ENCODE measurements around the gene SPEF1.

Gene SPEF1

GRCh38 chr20:3813848-3814581 is 32.8 kb upstream of the SPEF1 start:
- peak; percentile 77 for ATAC-seq
- Mint-ChIP-seq H3K4me3 (peak overlapping the region; percentile 12 to 50), H3K4me1 (peaks cover 78% of the 10 kb centered on the region), H3K27ac (no peak overlapping the region), H3K9me3 (no peaks in the 10 kb centered on the region), H3K27me3 (no peaks in the 10 kb centered on the region)
- peak; percentile 61 to 77 for DNase-seq

GRCh38 chr20:3812975-3813847 is 32.0 kb upstream of the SPEF1 start:
- H3K4me1 Mint-ChIP-seq, result peaks cover 71% of the 10 kb centered on the region
- peak overlapping the region; percentile 19 to 50 for H3K4me3 Mint-ChIP-seq

GRCh38 chr20:3812259-3812681 is 31.0 kb upstream of the SPEF1 start:
- H3K4me3 Mint-ChIP-seq, result peak overlapping the region; percentile 81 to 83
- H3K27me3 Mint-ChIP-seq, result no peaks in the 10 kb centered on the region
- H3K9me3 Mint-ChIP-seq, result no peaks in the 10 kb centered on the region
- H3K27ac Mint-ChIP-seq, result peak overlapping the region; percentile 92 to 95
- peaks cover 77% of the 10 kb centered on the region for H3K4me1 Mint-ChIP-seq
- ATAC-seq (no peak), DNase-seq (no peak)

More at GRCh38 chr20:3812975-3813847, 32.0 kb upstream of the SPEF1 start:
- no peaks in the 10 kb centered on the region for H3K27me3 Mint-ChIP-seq
- ATAC-seq (no peak), DNase-seq (no peak)
- H3K9me3 Mint-ChIP-seq, result no peaks in the 10 kb centered on the region
- peak overlapping the region in 1 of 2 donors; percentile 80 for H3K27ac Mint-ChIP-seq

DNA sequence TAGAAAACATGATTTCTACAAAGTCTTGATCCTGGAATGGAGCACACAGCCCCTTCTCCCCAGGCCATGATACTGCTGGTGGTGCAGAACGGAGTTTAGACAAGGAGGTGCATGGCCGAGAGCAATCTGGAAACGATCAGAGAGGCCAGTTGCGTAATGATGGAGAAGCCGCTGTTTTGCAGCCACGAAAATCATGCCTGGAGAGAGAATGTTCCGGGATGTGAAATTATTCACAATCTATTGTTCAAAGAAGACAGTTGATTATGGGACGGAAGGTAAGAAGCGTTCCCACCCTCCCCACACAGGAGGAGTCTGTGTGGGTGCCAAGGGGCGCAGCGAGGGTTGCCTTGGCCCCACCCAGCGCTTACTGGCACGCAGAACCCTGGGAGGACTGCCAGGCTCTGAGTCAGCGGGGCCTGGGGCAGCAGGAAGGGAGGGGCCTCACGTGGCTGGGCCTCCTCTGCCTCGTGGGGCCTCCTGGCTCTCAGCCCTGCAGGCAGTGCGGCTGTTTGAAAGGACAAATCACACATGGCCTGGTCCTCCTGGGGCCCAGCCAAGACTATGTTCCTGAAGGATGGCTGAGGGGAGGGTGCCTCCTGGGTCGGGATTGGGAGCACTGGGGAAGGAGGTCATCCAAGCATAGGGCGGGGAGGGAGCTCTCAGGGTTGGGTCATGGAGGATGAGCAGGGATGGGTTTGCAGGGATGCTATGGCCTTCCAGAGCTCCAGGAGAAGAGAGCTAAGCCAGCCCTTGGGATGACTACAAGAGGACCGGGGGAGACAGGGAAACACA is 30.4 kb upstream of the SPEF1 start:
- H3K4me1 Mint-ChIP-seq, result peaks cover 80% of the 10 kb centered on the region
- H3K9me3 Mint-ChIP-seq, result no peaks in the 10 kb centered on the region
- H3K27ac Mint-ChIP-seq, result peak overlapping the region; percentile 92 to 95
- DNase-seq (peak; percentile 88 to 91), ATAC-seq (peak; percentile 89)
- peak overlapping the region; percentile 81 to 83 for H3K4me3 Mint-ChIP-seq
- H3K27me3 Mint-ChIP-seq, result no peaks in the 10 kb centered on the region

GRCh38 chr20:3808544-3808943 is 27.3 kb upstream of the SPEF1 start:
- Mint-ChIP-seq H3K4me3 (no peak overlapping the region), H3K27ac (no peak overlapping the region), H3K27me3 (no peaks in the 10 kb centered on the region), H3K4me1 (peaks cover 73% of the 10 kb centered on the region), H3K9me3 (no peaks in the 10 kb centered on the region)
- ATAC-seq (no peak), DNase-seq (no peak)

GRCh38 chr20:3804781-3805180 is 23.5 kb upstream of the SPEF1 start:
- Mint-ChIP-seq H3K4me1 (peaks cover 64% of the 10 kb centered on the region), H3K4me3 (no peak overlapping the region), H3K27ac (no peak overlapping the region), H3K27me3 (no peaks in the 10 kb centered on the region), H3K9me3 (no peaks in the 10 kb centered on the region)
- ATAC-seq (no peak), DNase-seq (no peak)

- no peak for ATAC-seq
- Mint-ChIP-seq H3K4me3 (no peak overlapping the region), H3K9me3 (no peaks in the 10 kb centered on the region), H3K4me1 (peaks cover 69% of the 10 kb centered on the region), H3K27me3 (no peaks in the 10 kb centered on the region), H3K27ac (peak overlapping the region in 1 of 2 donors; percentile 82)
- no peak for DNase-seq
Measured at GRCh38 chr20:3804254-3804751, 23.1 kb upstream of the SPEF1 start.

DNA sequence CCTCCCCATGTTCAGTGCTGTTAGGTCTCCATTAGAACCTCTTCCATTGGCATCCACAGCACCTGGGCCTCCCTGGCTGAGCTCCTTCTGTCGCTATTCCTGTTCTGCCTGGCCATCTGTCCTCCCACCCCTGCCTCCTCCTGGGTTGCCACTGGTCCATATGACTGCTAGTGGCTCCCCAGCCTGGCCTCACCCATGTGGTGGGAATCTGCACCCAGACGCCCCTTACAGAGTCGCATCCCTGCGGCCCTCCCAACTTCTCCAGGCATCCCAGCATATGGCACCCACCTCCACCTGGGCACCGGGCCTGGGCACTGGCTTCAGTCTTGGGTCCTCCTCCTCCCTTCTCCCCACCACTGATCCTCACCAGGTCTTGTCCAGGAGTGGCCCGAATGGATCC is 22.6 kb upstream of the SPEF1 start:
- H3K27me3 Mint-ChIP-seq, result no peaks in the 10 kb centered on the region
- H3K4me3 Mint-ChIP-seq, result no peak overlapping the region
- ATAC-seq, result no peak
- H3K27ac Mint-ChIP-seq, result peak overlapping the region in 1 of 2 donors; percentile 82
- no peak for DNase-seq
- H3K9me3 Mint-ChIP-seq, result no peaks in the 10 kb centered on the region
- peaks cover 73% of the 10 kb centered on the region for H3K4me1 Mint-ChIP-seq

- DNase-seq, result no peak
- H3K27ac Mint-ChIP-seq, result no peak overlapping the region
- peaks cover 79% of the 10 kb centered on the region for H3K4me1 Mint-ChIP-seq
- no peaks in the 10 kb centered on the region for H3K9me3 Mint-ChIP-seq
- no peak for ATAC-seq
- no peaks in the 10 kb centered on the region for H3K27me3 Mint-ChIP-seq
- H3K4me3 Mint-ChIP-seq, result no peak overlapping the region
Measured at GRCh38 chr20:3803289-3803688, 22.0 kb upstream of the SPEF1 start.

GRCh38 chr20:3802524-3803239 is 21.4 kb upstream of the SPEF1 start:
- no peaks in the 10 kb centered on the region for H3K9me3 Mint-ChIP-seq
- no peaks in the 10 kb centered on the region for H3K27me3 Mint-ChIP-seq
- peaks cover 79% of the 10 kb centered on the region for H3K4me1 Mint-ChIP-seq
- H3K4me3 Mint-ChIP-seq, result no peak overlapping the region
- ATAC-seq, result no peak
- peak overlapping the region; percentile 63 to 81 for H3K27ac Mint-ChIP-seq
- no peak for DNase-seq

DNA sequence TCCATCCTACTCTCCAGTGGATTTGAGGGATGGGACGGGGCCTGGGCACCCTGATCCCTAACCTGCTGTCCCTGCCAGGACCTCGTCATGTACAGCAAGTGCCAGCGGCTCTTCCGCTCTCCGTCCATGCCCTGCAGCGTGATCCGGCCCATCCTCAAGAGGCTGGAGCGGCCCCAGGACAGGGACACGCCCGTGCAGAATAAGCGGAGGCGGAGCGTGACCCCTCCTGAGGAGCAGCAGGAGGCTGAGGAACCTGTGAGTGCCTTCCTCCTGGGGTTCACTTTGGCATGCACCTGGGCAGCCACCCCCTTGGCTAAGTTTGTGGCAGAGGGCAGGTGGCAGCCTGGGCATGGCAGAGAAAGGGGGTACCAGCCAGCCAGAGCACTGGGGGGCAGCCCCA is 20.6 kb upstream of the SPEF1 start:
- H3K4me3 Mint-ChIP-seq, result no peak overlapping the region
- ATAC-seq (no peak), DNase-seq (no peak)
- H3K27ac Mint-ChIP-seq, result no peak overlapping the region
- no peaks in the 10 kb centered on the region for H3K9me3 Mint-ChIP-seq
- H3K4me1 Mint-ChIP-seq, result peaks cover 79% of the 10 kb centered on the region
- H3K27me3 Mint-ChIP-seq, result no peaks in the 10 kb centered on the region

GRCh38 chr20:3801299-3801698 is 20.1 kb upstream of the SPEF1 start:
- H3K27ac Mint-ChIP-seq, result no peak overlapping the region
- ATAC-seq, result no peak
- H3K27me3 Mint-ChIP-seq, result no peaks in the 10 kb centered on the region
- no peak overlapping the region for H3K4me3 Mint-ChIP-seq
- peaks cover 81% of the 10 kb centered on the region for H3K4me1 Mint-ChIP-seq
- no peaks in the 10 kb centered on the region for H3K9me3 Mint-ChIP-seq
- no peak for DNase-seq

- H3K4me1 Mint-ChIP-seq, result peaks cover 81% of the 10 kb centered on the region
- H3K27me3 Mint-ChIP-seq, result no peaks in the 10 kb centered on the region
- H3K27ac Mint-ChIP-seq, result no peak overlapping the region
- no peak for ATAC-seq
- no peak for DNase-seq
- no peak overlapping the region for H3K4me3 Mint-ChIP-seq
- no peaks in the 10 kb centered on the region for H3K9me3 Mint-ChIP-seq
Measured at GRCh38 chr20:3800878-3801260, 19.6 kb upstream of the SPEF1 start.

DNA sequence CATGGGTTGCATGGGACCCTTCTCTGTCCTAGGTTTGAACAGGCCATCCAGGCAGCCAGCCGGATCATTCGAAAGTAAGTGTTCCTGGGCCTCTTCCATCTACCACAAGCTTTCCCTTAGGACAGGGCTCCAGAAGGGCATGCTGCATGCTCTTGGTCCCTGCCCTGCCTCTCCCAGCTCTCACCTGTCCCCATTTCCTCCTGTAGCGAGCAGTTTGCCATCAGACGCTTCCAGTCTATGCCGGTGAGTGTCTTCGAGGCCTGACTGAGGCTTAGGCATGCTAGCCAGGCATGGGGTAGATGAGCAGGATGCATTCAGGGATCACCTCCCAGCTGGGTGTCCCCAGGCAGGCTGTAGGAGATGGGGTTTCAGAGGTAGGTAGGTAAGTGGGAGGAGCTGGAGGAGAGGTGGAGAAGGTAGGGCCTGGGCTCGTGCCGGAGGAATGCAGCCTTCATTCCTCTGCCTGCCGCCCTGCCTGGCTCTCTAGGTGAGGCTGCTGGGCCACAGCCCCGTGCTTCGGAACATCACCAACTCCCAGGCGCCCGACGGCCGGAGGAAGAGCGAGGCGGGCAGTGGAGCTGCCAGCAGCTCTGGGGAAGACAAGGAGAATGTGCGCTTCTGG is 19.1 kb upstream of the SPEF1 start:
- Mint-ChIP-seq H3K4me3 (no peak overlapping the region), H3K27me3 (no peaks in the 10 kb centered on the region), H3K9me3 (no peaks in the 10 kb centered on the region), H3K27ac (no peak overlapping the region), H3K4me1 (peaks cover 82% of the 10 kb centered on the region)
- DNase-seq, result no peak
- ATAC-seq, result no peak
